Activated naive CD8-positive, alpha-beta T cell (primary cell): ENCODE data around the gene MRTFA.

Experiments used
- H3K27ac Mint-ChIP-seq: one replicate; pipeline ENCODE4 v1.8.0; 2021; ENCODE audit warnings: mixed read lengths
- H3K27me3 Mint-ChIP-seq: one replicate; pipeline ENCODE4 v1.8.0; 2021; ENCODE audit warnings: mixed read lengths
- H3K36me3 Mint-ChIP-seq: one replicate; pipeline ENCODE4 v1.8.0; 2021; ENCODE audit warnings: mixed read lengths
- H3K4me1 Mint-ChIP-seq: one replicate; pipeline ENCODE4 v1.8.0; 2021; ENCODE audit warnings: low read depth, mixed read lengths
- H3K4me3 Mint-ChIP-seq: one replicate; pipeline ENCODE4 v1.8.0; 2021; ENCODE audit warnings: mild to moderate bottlenecking, mixed read lengths
- H3K9me3 Mint-ChIP-seq: one replicate; pipeline ENCODE4 v1.8.0; 2021; ENCODE audit warnings: low read depth, mixed read lengths

MRTFA gene

GRCh38 chr22:40409613-40410113, 226.9 kb downstream of the MRTFA start:
- Mint-ChIP-seq H3K27me3 (no peaks in the 10 kb centered on the region), H3K27ac (peak overlapping the region; percentile 22), H3K4me1 (peaks cover 9% of the 10 kb centered on the region), H3K9me3 (no peaks in the 10 kb centered on the region), H3K36me3 (peaks cover 6% of the 10 kb centered on the region), H3K4me3 (no peak overlapping the region)

- peaks cover 6% of the 10 kb centered on the region for H3K36me3 Mint-ChIP-seq
- H3K4me3 Mint-ChIP-seq, result no peak overlapping the region
- no peak overlapping the region for H3K27ac Mint-ChIP-seq
- no peaks in the 10 kb centered on the region for H3K9me3 Mint-ChIP-seq
- H3K4me1 Mint-ChIP-seq, result peaks cover 7% of the 10 kb centered on the region
- no peaks in the 10 kb centered on the region for H3K27me3 Mint-ChIP-seq
These were observed 227.6 kb downstream of the MRTFA start for GRCh38 chr22:40408718-40409612.

- Mint-ChIP-seq H3K4me3 (no peak overlapping the region), H3K36me3 (peaks cover 6% of the 10 kb centered on the region), H3K27me3 (no peaks in the 10 kb centered on the region), H3K27ac (peak overlapping the region; percentile 34), H3K4me1 (peaks cover 16% of the 10 kb centered on the region), H3K9me3 (no peaks in the 10 kb centered on the region)
These were observed 228.4 kb downstream of the MRTFA start for GRCh38 chr22:40407831-40408717.

- Mint-ChIP-seq H3K4me3 (no peak overlapping the region), H3K9me3 (no peaks in the 10 kb centered on the region), H3K36me3 (peaks cover 3% of the 10 kb centered on the region), H3K27me3 (no peaks in the 10 kb centered on the region), H3K4me1 (peaks cover 20% of the 10 kb centered on the region), H3K27ac (no peak overlapping the region)
These were observed 229.3 kb downstream of the MRTFA start for GRCh38 chr22:40407021-40407761.

- Mint-ChIP-seq H3K36me3 (peaks cover 6% of the 10 kb centered on the region), H3K4me3 (no peak overlapping the region), H3K9me3 (no peaks in the 10 kb centered on the region), H3K27ac (no peak overlapping the region), H3K4me1 (peaks cover 29% of the 10 kb centered on the region), H3K27me3 (no peaks in the 10 kb centered on the region)
These were observed 230.2 kb downstream of the MRTFA start for GRCh38 chr22:40406063-40406890.

- Mint-ChIP-seq H3K27me3 (no peaks in the 10 kb centered on the region), H3K4me1 (peaks cover 38% of the 10 kb centered on the region), H3K4me3 (no peak overlapping the region), H3K27ac (no peak overlapping the region), H3K36me3 (peaks cover 6% of the 10 kb centered on the region), H3K9me3 (no peaks in the 10 kb centered on the region)
These were observed 231.1 kb downstream of the MRTFA start for GRCh38 chr22:40405178-40406062.

- Mint-ChIP-seq H3K36me3 (peaks cover 6% of the 10 kb centered on the region), H3K4me1 (peaks cover 47% of the 10 kb centered on the region), H3K27me3 (no peaks in the 10 kb centered on the region), H3K9me3 (no peaks in the 10 kb centered on the region), H3K4me3 (no peak overlapping the region), H3K27ac (no peak overlapping the region)
These were observed 232.0 kb downstream of the MRTFA start for GRCh38 chr22:40404251-40405177.

GRCh38 chr22:40403651-40404050, 232.9 kb downstream of the MRTFA start:
- Mint-ChIP-seq H3K27ac (peak overlapping the region; percentile 77), H3K27me3 (no peaks in the 10 kb centered on the region), H3K4me3 (peak overlapping the region; percentile 9), H3K36me3 (peaks cover 6% of the 10 kb centered on the region), H3K9me3 (no peaks in the 10 kb centered on the region), H3K4me1 (peaks cover 55% of the 10 kb centered on the region)

- peaks cover 6% of the 10 kb centered on the region for H3K36me3 Mint-ChIP-seq
- H3K4me1 Mint-ChIP-seq, result peaks cover 60% of the 10 kb centered on the region
- H3K27me3 Mint-ChIP-seq, result no peaks in the 10 kb centered on the region
- no peaks in the 10 kb centered on the region for H3K9me3 Mint-ChIP-seq
- H3K27ac Mint-ChIP-seq, result peak overlapping the region; percentile 72
- H3K4me3 Mint-ChIP-seq, result peak overlapping the region; percentile 14
These were observed 233.4 kb downstream of the MRTFA start for GRCh38 chr22:40403141-40403540.

GRCh38 chr22:40401981-40402406, 234.5 kb downstream of the MRTFA start:
- peaks cover 70% of the 10 kb centered on the region for H3K4me1 Mint-ChIP-seq
- H3K4me3 Mint-ChIP-seq, result peak overlapping the region; percentile 83
- H3K27ac Mint-ChIP-seq, result peak overlapping the region; percentile 89
- no peaks in the 10 kb centered on the region for H3K27me3 Mint-ChIP-seq
- peaks cover 6% of the 10 kb centered on the region for H3K36me3 Mint-ChIP-seq
- H3K9me3 Mint-ChIP-seq, result no peaks in the 10 kb centered on the region

- H3K27ac Mint-ChIP-seq, result peak overlapping the region; percentile 89
- H3K36me3 Mint-ChIP-seq, result peaks cover 6% of the 10 kb centered on the region
- H3K4me1 Mint-ChIP-seq, result peaks cover 74% of the 10 kb centered on the region
These were observed 235.0 kb downstream of the MRTFA start for GRCh38 chr22:40401532-40401931.

GRCh38 chr22:40400159-40400558, 236.4 kb downstream of the MRTFA start:
- Mint-ChIP-seq H3K36me3 (peaks cover 6% of the 10 kb centered on the region), H3K27me3 (no peaks in the 10 kb centered on the region), H3K4me1 (peaks cover 85% of the 10 kb centered on the region), H3K27ac (peak overlapping the region; percentile 81), H3K9me3 (no peaks in the 10 kb centered on the region), H3K4me3 (peak overlapping the region; percentile 55)

More at GRCh38 chr22:40401532-40401931, 235.0 kb downstream of the MRTFA start:
- H3K4me3 Mint-ChIP-seq, result peak overlapping the region; percentile 83
- H3K27me3 Mint-ChIP-seq, result no peaks in the 10 kb centered on the region
- no peaks in the 10 kb centered on the region for H3K9me3 Mint-ChIP-seq
